SK-N-SH treated with all-trans-retinoic acid at 6 μM for 48 hours (cell line): ENCODE data around the gene OLFML2B.

ENCODE experiments used
- ATAC-seq: fragments of 200-7000 bp; cut with Tn5 transposase; 3 replicates; pipeline ENCODE4 v1.9.1; 2020; ENCODE audit warnings: mild to moderate bottlenecking, moderate library complexity
- ARNTL ChIP-seq: fragments of 450-650 bp; formaldehyde crosslinking; IDR thresholded peaks from 2 replicates; pipeline ENCODE4 v1.5.0; 2020; ENCODE audit warnings: low read depth, mild to moderate bottlenecking, moderate library complexity, borderline replicate concordance
- CSDC2 ChIP-seq: fragments of 250-450 bp; sonication (Bioruptor Pico); IDR thresholded peaks from 2 replicates; pipeline ENCODE4 v1.5.0; 2020; ENCODE audit warnings: mild to moderate bottlenecking, moderate library complexity
- CSRNP3 ChIP-seq: fragments of 250-450 bp; sonication (Bioruptor Pico); IDR thresholded peaks from 2 replicates; pipeline ENCODE4 v1.5.1; 2021; ENCODE audit warnings: mild to moderate bottlenecking, moderate library complexity
- ESRRG ChIP-seq: fragments of 250-450 bp; sonication (Bioruptor Pico); IDR thresholded peaks from 2 replicates; pipeline ENCODE4 v1.6.1; 2021; ENCODE audit warnings: mild to moderate bottlenecking
- GLIS3 ChIP-seq: fragments of 250-450 bp; sonication (Bioruptor Pico); IDR thresholded peaks from 2 replicates; pipeline ENCODE4 v1.5.0; 2020; ENCODE audit warnings: mild to moderate bottlenecking, moderate library complexity
- ISL1 ChIP-seq: fragments of 250-450 bp; sonication (Bioruptor Pico); IDR thresholded peaks from 2 replicates; pipeline ENCODE4 v2.1.2; 2022; ENCODE audit warnings: mild to moderate bottlenecking, moderate library complexity
- OSR1 ChIP-seq: fragments of 250-450 bp; sonication (Bioruptor Pico); IDR thresholded peaks from 2 replicates; pipeline ENCODE4 v1.8.0; 2022; ENCODE audit warnings: moderate library complexity, mild to moderate bottlenecking, inconsistent platforms
- PPARA ChIP-seq: fragments of 250-450 bp; sonication (Bioruptor Pico); IDR thresholded peaks from 2 replicates; pipeline ENCODE4 v1.5.0; 2020; ENCODE audit warnings: mild to moderate bottlenecking, borderline replicate concordance
- RARB ChIP-seq: fragments of 250-450 bp; sonication (Bioruptor Pico); IDR thresholded peaks from 2 replicates; pipeline ENCODE4 v1.8.0; 2021; ENCODE audit warnings: mild to moderate bottlenecking, moderate library complexity
- SNAI2 ChIP-seq: fragments of 250-450 bp; sonication (Bioruptor Pico); IDR thresholded peaks from 2 replicates; pipeline ENCODE4 v1.5.0; 2020; ENCODE audit warnings: mild to moderate bottlenecking, moderate library complexity
- TCF4 ChIP-seq: fragments of 250-450 bp; sonication (Bioruptor Pico); IDR thresholded peaks from 2 replicates; pipeline ENCODE4 v1.8.0; 2021; ENCODE audit warnings: mild to moderate bottlenecking, moderate library complexity, borderline replicate concordance
- TOX ChIP-seq: fragments of 250-450 bp; sonication (Bioruptor Pico); IDR thresholded peaks from 2 replicates; pipeline ENCODE4 v1.8.0; 2021; ENCODE audit warnings: mild to moderate bottlenecking, moderate library complexity, borderline replicate concordance
- ZC3H10 ChIP-seq: fragments of 250-450 bp; sonication (Bioruptor Pico); IDR thresholded peaks from 2 replicates; pipeline ENCODE4 v1.5.1; 2021; ENCODE audit warnings: mild to moderate bottlenecking, moderate library complexity
- ZFP3 ChIP-seq: fragments of 250-450 bp; sonication (Bioruptor Pico); IDR thresholded peaks from 2 replicates; pipeline ENCODE4 v1.5.0; 2020; ENCODE audit warnings: mild to moderate bottlenecking, moderate library complexity
- ZFP30 ChIP-seq: fragments of 450-650 bp; formaldehyde crosslinking; IDR thresholded peaks from 2 replicates; pipeline ENCODE4 v1.5.0; 2022; ENCODE audit warnings: mild to moderate bottlenecking, moderate library complexity
- ZNF565 ChIP-seq: fragments of 450-650 bp; formaldehyde crosslinking; conservative IDR thresholded peaks from 2 replicates; pipeline ENCODE4 v1.5.0; 2020; ENCODE audit warnings: low read depth, mild to moderate bottlenecking, moderate library complexity
- ZNF70 ChIP-seq: fragments of 450-650 bp; formaldehyde crosslinking; IDR thresholded peaks from 2 replicates; pipeline ENCODE4 v1.5.0; 2020; ENCODE audit warnings: mild to moderate bottlenecking, moderate library complexity
- ZNF8 ChIP-seq: fragments of 450-650 bp; formaldehyde crosslinking; IDR thresholded peaks from 2 replicates; pipeline ENCODE4 v1.5.0; 2020; ENCODE audit warnings: mild to moderate bottlenecking, moderate library complexity
- TF ChIP-seq, protein P1 (sequence below): fragments of 250-450 bp; sonication (Bioruptor Pico); IDR thresholded peaks from 2 replicates; pipeline ENCODE4 v1.5.0; 2020; ENCODE audit warnings: mild to moderate bottlenecking, moderate library complexity
- TF ChIP-seq, protein P2 (sequence below): fragments of 250-450 bp; sonication (Bioruptor Pico); IDR thresholded peaks from 2 replicates; pipeline ENCODE4 v1.8.0; 2020; ENCODE audit warnings: mild to moderate bottlenecking, moderate library complexity, borderline replicate concordance
- TF ChIP-seq, protein P3 (sequence below): fragments of 250-450 bp; sonication (Bioruptor Pico); IDR thresholded peaks from 2 replicates; pipeline ENCODE4 v1.5.1; 2020; ENCODE audit warnings: low read depth, mild to moderate bottlenecking, moderate library complexity

OLFML2B gene

GRCh38 chr1:162003830-162004215 lies 19.8 kb downstream of the OLFML2B start:
- TF ChIP-seq, protein P1, sequence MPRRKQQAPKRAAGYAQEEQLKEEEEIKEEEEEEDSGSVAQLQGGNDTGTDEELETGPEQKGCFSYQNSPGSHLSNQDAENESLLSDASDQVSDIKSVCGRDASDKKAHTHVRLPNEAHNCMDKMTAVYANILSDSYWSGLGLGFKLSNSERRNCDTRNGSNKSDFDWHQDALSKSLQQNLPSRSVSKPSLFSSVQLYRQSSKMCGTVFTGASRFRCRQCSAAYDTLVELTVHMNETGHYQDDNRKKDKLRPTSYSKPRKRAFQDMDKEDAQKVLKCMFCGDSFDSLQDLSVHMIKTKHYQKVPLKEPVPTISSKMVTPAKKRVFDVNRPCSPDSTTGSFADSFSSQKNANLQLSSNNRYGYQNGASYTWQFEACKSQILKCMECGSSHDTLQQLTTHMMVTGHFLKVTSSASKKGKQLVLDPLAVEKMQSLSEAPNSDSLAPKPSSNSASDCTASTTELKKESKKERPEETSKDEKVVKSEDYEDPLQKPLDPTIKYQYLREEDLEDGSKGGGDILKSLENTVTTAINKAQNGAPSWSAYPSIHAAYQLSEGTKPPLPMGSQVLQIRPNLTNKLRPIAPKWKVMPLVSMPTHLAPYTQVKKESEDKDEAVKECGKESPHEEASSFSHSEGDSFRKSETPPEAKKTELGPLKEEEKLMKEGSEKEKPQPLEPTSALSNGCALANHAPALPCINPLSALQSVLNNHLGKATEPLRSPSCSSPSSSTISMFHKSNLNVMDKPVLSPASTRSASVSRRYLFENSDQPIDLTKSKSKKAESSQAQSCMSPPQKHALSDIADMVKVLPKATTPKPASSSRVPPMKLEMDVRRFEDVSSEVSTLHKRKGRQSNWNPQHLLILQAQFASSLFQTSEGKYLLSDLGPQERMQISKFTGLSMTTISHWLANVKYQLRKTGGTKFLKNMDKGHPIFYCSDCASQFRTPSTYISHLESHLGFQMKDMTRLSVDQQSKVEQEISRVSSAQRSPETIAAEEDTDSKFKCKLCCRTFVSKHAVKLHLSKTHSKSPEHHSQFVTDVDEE (CRISPR knock-in tag) = no peak
- TF ChIP-seq TOX (0 out of 2 replicates have a peak, but pooled peaks have one; percentile 20), CSDC2 (CRISPR knock-in tag) (no peak), CSRNP3 (CRISPR knock-in tag) (no peak), ZC3H10 (no peak)
- ATAC-seq = peak; percentile 86

- peak; percentile 71 for ATAC-seq
- TF ChIP-seq CSRNP3 (CRISPR knock-in tag) = no peak
- TF ChIP-seq ZFP30 = no peak
- TF ChIP-seq ZC3H10 = peak; percentile 32; the same call in 1 of the 2 replicates
- peak; percentile 50; the same call in 1 of the 2 replicates for TF ChIP-seq TOX
- TF ChIP-seq GLIS3 (CRISPR knock-in tag) = no peak
- TF ChIP-seq, all 23 proteins: peak for 2
Measured at GRCh38 chr1:162003061-162003829, 20.4 kb downstream of the OLFML2B start.

GRCh38 chr1:162000053-162000420 lies 23.6 kb downstream of the OLFML2B start:
- TF ChIP-seq ISL1 (no peak), PPARA (CRISPR knock-in tag) (no peak), ZNF565 (CRISPR knock-in tag) (no peak), ZFP3 (CRISPR knock-in tag) (no peak), ZNF70 (no peak), RARB (CRISPR knock-in tag) (no peak), ESRRG (CRISPR knock-in tag) (no peak), OSR1 (CRISPR knock-in tag) (no peak), CSRNP3 (CRISPR knock-in tag) (no peak), CSDC2 (CRISPR knock-in tag) (no peak), ARNTL (CRISPR knock-in tag) (no peak), SNAI2 (no peak), ZNF8 (CRISPR knock-in tag) (no peak), TOX (no peak), ZC3H10 (no peak), TCF4 (CRISPR knock-in tag) (no peak)
- TF ChIP-seq, protein P1 (CRISPR knock-in tag) = no peak
- TF ChIP-seq, protein P2, sequence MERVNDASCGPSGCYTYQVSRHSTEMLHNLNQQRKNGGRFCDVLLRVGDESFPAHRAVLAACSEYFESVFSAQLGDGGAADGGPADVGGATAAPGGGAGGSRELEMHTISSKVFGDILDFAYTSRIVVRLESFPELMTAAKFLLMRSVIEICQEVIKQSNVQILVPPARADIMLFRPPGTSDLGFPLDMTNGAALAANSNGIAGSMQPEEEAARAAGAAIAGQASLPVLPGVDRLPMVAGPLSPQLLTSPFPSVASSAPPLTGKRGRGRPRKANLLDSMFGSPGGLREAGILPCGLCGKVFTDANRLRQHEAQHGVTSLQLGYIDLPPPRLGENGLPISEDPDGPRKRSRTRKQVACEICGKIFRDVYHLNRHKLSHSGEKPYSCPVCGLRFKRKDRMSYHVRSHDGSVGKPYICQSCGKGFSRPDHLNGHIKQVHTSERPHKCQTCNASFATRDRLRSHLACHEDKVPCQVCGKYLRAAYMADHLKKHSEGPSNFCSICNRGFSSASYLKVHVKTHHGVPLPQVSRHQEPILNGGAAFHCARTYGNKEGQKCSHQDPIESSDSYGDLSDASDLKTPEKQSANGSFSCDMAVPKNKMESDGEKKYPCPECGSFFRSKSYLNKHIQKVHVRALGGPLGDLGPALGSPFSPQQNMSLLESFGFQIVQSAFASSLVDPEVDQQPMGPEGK = no peak
- TF ChIP-seq, protein P3, sequence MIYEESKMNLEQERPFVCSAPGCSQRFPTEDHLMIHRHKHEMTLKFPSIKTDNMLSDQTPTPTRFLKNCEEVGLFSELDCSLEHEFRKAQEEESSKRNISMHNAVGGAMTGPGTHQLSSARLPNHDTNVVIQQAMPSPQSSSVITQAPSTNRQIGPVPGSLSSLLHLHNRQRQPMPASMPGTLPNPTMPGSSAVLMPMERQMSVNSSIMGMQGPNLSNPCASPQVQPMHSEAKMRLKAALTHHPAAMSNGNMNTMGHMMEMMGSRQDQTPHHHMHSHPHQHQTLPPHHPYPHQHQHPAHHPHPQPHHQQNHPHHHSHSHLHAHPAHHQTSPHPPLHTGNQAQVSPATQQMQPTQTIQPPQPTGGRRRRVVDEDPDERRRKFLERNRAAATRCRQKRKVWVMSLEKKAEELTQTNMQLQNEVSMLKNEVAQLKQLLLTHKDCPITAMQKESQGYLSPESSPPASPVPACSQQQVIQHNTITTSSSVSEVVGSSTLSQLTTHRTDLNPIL (CRISPR knock-in tag) = no peak
- TF ChIP-seq, all 23 proteins: peak for 0
- ATAC-seq = no peak
